GM21825 (cell line): ENCODE measurements around the gene TANC1.
A peak's percentile ranks its signal among the peaks of the same experiment; 100 is the strongest.

Source experiments
- ATAC-seq: cut with Tn5 transposase; IDR thresholded peaks from one replicate; pipeline ENCODE4 v1.9.1; 2021; ENCODE audit warnings: mild to moderate bottlenecking, moderate library complexity; ENCODE audit not compliant: unreplicated experiment

TANC1 gene

DNA sequence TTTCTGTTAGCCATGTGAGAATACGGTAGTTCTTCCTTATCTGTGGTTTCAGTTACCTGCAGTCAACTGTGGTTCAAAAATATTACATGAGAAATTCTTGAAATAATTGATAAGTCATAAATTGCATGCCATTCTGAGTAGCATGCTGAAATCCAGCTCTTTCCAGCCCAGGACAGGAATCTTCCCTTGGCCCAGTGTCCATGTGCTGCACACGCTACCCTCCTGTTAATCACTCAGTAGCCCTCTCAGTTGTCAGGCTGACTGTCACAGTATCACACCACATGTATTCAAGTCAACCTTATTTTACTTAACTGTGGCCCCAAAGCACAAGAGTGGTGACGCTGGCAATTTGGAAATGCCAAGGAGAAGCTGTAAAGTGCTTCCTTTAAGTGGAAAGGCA is 141.1 kb downstream of the TANC1 start:
- ATAC-seq = no peak

DNA sequence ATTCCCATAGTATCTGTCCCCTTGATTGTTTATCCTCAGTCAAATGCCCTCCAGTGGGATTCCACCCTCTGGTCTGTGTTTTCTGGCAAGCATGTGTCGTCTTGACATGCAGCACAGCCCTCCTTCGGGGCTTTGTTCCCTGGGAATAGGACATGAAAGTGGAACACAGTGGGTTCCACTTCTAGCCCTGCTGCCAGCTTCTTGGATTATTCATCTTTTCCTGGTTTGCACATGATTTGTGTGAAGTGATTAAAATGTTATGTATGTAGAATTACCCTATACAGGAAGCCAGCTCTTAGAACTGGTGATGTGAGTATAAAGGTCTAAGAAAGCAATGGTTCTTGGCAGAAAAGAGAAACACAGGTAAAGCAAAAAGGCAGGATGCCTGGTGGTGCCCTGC is 142.3 kb downstream of the TANC1 start:
- no peak for ATAC-seq

DNA sequence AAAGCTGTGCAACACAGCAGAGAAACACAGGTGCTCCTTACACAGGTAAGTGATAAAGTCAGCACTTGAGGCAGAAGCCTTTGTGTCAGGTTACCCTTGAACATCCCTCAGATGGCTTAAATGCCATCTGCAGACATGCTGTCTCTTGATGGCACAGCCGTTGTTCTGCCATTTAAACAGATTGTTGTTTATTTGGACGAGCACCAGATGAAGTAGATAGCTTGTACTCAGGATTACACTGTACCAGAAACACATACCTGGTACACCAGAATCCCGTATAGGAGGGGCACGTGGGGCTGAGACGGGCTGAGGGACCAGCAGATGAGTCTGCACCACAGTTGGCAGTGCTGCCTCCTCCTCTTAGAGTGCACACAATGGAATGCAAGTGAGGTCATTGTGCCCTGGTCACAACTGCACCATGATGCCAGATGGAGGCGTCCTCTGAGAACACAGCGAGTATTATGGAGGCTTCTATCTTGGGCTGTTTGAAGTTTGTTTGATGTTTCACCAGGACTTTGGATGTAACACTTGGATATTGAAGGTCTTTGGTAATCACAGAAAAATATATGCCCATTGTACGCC is 143.0 kb downstream of the TANC1 start:
- ATAC-seq = no peak

DNA sequence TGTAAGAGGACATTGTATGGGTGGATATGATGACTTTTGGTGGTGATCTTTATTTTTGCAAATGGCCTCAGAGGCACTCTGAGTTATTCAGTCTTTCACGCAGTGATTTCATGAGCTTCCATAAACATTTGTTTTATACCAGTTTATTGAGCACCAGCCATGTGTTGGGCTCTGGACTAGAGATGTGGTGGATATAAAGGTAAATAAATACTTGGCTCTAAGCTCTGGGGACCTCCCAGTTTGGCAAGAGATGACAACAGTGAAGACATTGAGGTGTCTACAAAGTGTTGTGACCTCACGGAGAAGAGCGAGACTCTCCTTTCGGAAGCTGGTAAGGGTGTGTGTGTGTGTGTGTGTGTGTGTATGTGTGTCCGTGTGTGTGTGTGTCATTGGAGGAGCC is 146.4 kb downstream of the TANC1 start:
- no peak for ATAC-seq

DNA sequence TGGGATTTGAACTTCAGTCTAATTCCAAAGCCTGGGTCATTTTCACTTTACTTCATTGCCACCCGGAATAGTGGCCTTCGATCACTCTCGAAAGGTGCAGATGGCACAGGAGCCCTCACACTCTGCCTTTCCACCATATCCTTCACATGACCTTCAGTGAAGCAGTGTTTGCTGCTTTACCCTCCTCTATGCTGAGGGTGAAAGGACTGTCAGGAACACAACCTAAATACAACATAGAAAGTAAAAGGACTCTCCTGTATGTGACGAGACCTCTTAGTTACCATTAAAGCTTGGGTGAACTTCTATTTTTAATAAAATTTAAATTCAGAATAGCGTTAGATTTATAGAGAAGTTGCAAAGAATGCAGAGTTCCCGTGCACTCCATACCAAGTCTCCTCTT is 148.5 kb downstream of the TANC1 start:
- ATAC-seq = no peak

DNA sequence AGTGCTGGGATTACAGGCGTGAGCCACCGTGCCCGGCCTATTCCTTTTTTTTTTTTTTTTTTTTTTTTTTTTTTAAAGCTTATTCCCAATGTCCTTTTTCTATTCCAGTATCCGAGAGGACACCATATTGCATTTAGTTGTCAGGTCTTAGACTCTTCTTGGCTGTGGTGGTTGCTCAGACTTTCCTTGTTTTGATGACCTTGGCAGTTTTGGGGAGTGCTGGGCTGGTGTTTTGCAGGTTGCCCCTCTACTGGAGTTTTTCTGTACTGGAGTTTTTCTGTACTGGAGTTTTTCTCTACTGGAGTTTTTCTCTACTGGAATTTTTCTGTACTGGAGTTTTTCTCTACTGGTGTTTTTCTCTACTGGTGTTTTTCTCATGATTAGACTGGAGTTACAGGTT is 149.2 kb downstream of the TANC1 start:
- ATAC-seq = no peak

DNA sequence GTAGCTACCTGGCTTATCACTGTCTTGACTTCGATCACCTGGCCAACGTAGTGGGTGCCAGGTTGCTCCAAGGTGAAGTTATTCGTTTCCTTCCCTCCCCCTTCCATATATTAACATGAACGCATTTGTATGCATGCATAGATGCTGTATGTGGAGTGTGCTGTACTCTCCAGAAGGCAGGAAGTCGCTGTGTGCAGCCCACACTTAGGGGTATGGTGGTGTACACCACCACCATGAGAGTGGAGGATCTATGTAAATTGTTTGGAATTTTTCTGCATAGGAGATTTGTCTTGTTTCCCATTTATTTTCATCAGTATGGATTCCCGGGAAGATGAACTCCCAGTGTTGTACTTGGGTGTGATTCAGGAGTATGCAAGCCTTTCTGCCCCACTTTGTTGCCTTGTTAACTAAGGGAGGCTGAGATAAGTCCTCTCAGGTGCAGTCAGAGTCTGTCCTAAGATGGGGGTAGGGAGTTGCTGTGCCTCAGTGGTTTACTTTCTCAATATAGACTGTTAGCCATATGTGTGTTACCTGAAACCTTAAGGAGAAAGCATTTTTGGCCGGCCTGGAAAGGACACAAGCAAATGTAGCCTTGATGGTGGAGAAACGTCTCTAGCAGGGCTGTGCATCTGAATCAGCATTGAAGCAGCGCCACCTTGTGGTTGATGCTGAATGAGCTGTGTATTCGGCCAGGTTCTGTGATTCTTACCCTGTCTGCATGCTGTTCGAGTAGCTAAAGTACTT is 149.8 kb downstream of the TANC1 start:
- peak; percentile 83 for ATAC-seq

DNA sequence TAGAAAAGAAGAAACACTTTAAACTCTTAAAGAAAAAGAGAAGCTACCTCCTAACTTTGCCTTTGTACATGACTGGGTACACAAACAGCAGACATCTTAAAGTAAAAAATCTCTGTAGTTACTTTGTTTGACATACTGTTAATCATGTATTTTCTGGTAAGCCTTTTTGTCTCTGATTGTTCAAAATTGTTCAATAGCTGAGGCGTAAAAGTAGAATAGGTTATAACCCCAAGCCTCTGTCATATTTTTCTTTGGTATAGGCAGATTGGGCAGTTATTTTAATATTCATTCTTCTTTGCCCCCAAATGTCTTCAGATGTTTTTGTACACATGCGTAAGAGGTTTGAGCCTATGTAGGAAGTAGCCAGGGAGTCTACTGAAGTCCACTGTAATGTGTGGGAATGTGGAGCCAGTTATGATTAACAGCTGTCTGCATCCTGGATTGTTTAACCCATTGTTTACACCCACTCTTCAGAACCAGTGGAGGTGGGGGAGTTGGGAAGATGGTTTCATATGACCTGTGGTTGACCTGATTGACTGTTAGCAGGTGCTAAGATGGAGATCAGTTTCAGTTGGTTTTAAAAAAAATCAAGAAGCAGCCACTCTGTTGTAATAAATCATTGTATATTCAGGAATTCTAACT is 150.5 kb downstream of the TANC1 start:
- ATAC-seq = no peak

DNA sequence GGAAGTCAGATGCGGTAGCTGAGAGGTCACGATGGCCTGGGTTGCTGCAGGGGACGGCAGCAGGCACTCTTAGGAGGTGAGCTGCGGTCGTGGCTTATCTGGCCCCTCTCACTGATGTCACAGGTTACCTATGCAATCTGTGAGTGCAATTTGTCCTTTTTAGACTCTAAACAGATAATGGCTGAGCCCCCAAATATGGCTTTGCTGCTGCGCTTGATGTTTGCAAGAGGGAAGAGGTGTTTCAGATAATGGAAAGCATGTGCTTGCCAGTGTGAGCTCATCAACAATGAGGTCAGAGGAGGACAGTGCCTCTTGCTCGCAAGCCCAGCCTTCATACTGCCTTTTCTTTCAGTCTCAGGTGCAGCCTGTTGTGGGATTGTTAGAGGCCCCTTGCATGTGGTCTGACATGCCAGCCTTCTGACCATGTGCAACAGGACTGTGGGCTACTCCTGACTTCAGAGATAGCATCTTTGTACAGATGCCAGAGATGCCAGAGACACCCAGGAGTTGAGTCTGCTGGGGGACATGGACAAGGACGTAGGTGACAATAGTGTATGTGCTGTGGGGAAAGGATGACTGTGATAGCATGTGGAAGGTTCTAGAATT is 151.3 kb downstream of the TANC1 start:
- no peak for ATAC-seq

DNA sequence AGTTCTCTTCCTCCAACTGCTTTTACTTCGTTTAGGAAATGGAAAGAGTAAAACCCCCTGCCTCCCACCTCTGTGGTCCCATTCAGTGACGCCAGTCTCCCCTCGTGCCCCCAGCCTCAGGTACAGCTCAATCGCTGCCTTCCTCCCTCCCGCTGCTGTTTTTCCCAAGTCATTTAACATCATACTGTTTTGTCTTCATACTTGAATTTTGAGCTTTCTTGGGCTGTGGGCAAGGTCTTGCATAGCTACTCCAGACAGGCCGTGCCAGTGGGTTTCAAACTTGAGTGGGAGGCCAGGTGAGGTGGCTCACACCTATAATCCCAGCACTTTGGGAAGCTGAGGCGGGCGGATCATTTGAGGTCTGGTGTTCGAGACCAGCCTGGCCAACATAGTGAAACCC is 155.3 kb downstream of the TANC1 start:
- no peak for ATAC-seq

DNA sequence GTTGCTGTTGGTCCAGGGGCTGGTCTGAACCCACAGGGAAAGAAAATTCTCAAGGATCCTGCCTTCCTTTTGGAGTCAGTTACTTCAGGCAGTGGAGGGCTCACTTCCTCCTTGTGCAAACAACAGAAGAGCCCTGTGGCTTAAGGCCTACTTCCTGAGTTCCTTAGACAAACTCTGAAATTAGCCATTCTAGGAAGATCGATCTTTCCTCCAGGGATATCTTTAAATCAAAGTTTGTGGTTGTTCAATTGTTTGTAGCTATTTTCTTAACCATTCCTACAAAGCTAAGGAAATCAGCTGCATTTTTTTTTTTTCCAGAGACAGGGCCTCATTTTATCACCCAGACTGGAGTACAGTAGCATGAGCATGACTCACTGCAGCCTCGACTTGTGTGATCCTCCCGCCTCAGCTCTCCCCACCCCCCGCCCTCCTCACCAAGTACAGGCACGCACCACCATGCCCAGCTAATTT is 156.0 kb downstream of the TANC1 start:
- ATAC-seq = no peak

DNA sequence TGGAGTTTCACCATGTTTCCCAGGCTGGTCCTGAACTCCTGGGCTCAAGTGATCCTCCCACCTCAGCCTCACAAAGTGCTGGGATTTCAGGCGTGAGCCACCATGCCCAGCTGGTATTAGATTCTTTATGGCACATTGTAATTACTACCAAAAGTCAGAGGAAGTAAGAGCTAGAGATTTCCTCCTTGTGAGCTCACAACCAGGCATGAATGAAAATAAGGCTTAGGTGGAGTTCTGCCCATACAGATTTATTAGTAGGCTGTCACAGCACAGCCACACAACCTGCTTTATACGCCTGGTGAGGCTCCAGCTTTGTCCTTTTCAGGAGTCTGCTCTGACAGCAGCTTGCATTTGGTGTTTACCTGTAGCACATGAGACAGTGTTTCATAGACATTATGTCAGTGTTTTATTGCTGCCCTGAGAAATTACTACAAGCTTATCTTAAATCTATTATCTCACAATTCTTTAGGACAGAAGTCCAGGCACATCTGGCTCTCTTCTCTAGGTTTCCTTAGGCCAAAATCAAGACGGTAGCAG is 156.6 kb downstream of the TANC1 start:
- ATAC-seq = no peak

DNA sequence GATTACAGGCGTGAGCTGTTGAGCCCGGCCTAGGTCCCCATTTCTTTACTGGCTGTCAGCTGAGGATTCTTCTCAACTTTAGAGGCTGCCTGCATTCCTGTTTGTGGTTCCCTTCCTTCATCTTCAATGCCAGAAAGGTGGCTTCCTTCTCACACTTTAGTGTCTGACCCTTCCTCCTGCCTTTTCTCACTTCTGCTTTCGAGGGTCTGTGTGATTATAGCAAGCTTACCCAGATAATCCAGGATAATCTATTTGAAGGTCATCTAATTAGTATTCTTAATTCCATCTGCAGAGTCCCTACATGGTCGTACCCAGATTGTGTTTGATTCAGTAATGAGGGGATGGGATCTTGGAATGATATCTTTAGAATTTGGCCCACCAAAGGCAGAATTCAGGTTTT is 157.4 kb downstream of the TANC1 start:
- no peak for ATAC-seq

DNA sequence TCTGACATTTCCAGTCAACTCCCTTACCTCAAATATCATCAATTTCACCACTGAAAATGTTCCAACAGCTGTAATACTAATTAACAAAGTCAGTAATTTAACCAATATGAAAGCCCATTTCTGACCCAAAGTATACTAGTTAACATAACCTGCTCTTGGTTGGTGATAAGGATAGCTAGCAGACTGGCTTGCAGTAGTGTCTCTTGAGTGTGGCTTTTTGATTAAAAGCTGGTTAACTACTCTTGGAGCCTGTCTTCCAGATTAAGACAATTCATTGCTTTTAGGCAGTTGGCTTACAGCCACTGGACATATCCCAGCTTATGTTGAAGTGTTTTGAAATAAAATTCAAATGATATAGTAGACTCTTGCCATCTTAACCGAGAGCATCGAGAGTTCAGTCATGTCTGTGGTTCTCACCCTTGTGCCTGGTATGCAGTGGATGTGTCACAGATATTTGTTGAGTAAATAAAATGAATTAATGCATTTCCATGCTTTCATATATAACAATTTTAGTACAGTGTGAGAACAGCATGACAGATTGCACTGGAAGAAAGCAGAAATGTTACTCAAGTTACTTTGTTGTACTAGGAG is 158.1 kb downstream of the TANC1 start:
- no peak for ATAC-seq

DNA sequence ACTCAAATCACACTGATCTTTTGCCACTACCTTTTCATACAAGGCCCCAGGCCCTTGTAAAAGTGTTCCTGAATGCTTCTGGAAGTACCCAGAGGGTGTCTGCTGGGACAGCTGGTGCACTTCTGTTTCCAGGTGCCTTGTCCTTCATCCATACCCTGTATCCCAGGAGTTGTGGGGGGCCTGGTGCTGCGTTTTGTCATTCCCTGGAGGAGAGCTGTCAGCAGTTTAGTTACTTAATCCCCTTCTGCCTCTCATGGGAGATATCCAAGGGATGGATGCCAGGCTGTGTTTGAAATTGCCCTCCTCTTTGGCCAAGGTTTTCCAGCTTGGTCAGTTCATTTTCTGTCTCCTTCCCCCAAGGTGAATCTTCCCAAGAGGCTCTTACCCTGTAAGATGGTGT is 159.8 kb downstream of the TANC1 start:
- ATAC-seq = no peak

DNA sequence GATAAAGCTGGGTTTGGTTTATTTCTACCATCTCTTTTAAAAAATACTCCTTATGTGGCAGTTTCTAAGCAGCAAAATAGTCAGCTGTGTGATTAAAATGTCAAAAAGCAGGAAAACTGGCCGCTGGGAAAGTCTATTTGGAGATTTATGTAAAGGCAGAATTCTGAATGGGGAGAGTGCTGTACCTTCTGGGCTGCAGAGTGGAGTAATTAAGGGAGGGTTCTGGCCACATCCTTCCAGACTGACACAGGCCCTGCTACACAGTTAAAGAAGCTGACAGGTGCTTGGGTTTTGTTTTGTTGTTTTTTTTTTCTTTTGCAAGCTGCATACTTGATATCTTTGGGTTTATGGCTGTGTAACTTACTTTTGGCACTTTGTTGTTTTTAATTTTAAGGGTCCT is 160.8 kb downstream of the TANC1 start:
- ATAC-seq = no peak

DNA sequence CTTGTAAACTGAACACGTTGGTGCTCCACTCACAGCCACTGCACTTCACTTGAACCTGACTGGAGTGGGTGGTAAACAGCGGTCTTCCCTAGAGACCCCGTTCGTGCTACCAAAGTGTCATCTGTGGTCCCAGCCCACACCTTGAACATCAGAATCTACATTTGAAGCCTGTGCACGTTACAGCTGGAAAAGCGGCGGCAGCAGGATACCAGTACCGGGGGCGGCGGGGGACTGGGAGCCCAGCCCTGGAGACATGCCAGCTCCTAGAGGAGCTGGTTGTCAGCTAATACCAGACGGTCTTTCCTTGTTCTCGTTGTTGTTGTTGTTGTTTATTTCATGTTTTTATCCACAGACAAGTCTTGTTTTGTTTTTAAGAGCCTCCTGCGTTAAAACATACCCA is 161.4 kb downstream of the TANC1 start:
- no peak for ATAC-seq

DNA sequence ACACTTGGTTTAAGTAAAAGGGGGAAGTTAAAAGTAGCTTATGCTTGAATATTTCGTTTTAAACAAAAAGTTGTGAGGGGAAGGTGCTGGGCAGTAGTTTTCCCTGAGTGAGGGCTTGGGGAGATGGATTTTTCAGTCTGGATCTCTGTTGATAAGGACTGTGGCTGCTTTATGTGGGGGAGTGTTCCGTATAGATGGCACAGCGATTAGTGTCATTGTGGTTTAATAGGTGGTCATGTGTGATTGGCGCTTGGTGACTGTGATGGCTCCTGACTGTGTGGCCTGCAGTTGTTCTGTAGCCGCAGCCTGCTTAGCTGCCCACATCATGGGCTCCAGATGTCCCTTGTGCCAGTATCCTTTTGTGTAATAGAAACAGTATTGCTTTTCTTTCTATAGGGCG is 161.9 kb downstream of the TANC1 start:
- no peak for ATAC-seq

DNA sequence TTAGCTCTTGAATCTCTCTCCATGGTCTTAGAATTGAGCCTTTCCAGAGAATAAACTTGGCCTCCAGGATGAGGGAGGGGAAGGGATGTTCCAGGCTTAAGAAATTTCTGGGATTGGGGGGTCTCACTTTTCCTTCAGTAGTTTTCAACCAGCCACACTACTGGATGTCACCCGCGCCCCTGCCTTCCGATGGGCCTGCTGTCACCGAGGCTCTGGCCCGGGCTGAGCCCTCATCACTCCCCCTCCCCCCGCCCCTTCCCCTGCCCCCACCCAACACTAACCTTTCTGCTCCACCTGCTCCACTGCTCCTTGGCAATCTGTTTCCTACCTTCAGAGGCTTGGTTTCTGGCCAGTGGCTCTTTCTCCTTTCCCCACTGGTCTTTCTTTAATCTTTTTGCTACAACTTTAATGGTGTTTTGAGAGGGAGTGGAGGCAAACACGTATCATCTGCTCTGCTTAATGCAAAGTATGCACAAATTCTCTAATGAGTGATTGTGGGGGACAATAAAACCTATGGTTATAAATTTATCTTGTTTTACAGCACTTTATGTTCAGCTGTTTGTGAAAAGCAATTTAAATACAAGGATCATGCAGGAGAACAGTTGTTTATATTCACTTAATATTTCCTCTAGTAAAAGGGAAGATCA is 162.9 kb downstream of the TANC1 start:
- ATAC-seq = no peak

DNA sequence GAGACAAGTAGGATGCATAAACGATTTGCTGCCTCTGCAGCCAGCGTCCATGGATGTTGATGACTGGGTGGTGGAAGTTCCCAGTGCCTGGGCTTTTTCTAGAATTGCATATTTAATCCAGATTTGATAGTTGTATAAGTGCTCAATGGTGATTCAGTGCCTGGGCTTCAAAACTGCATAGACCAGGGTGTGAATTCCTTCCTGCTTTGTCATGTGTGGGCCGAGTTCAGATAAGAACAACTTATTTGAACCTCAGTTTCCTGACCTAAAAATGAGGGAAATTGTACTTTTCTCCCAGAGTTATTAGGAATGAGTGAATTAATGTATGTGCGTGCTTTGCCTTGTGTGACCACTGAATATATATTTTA is 163.5 kb downstream of the TANC1 start:
- no peak for ATAC-seq

DNA sequence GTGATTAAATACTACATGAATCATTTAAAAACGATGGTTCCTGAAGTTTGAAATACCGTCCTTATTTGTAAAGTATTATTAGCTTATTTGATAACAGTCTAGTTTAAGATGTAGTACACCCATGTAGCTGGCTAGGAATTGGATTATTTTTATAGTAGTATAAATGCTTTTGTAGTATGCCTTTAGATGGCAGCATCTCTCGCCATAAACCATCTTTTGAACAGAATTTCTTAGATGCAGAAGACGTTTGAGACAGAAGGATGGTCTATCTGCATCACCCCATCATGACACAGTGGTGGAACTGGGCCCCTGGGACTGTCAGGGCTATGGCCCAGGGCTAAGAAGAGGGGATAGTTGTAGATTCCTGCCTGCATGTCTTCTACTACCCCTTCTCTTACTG is 165.4 kb downstream of the TANC1 start:
- no peak for ATAC-seq
